Stimulated activated CD8-positive, alpha-beta memory T cell treated with anti-CD3 and anti-CD28 coated beads, Interleukin-7, amount 100 ng/mL, for 48 hours (primary cell): Measurements from ENCODE around the gene CAMSAP1.

ENCODE experiments used
- DNase-seq, 2 donors: peaks; one replicate each; pipeline ENCODE4 v3.0.0-alpha.2; 2020; ENCODE audit warnings: low read depth in 1 of 2; ENCODE audit errors: extremely low read depth in 1 of 2

The CAMSAP1 gene

DNA sequence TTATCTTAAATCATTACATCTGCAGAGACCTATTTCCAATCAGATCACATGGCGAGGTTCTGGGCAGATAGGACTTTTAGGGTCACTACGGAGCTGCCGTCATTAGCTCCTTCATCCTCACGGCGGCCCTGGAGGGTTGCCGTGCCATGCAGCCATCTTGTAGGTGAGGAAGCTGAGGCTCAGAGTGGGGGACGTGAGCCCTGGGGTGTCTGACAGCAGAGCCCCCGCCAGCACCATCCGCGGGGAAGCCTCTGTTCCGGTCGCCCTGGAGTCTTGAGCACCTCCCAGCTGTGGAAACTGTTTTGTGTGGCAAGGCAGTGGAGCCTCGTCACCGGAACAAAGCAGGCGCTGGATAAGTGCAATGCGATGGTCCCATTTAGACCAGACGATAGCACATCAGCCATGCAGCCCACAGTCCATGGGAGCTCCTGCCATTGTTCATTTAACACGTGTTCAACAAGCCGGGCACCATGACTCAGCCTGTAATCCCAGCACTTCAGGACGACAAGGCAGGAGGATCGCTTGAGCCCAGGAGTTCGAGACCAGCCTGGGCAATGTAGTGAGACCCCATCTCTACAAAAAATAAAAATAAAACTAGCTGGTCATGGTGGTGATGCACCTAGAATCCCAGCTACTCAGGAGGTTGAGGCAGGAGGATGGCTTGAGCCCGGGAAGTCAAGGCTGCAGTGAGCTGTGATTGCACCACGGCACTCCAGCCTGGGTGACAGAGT is 143.5 kb downstream of the CAMSAP1 start:
- DNase-seq, result no peak

DNA sequence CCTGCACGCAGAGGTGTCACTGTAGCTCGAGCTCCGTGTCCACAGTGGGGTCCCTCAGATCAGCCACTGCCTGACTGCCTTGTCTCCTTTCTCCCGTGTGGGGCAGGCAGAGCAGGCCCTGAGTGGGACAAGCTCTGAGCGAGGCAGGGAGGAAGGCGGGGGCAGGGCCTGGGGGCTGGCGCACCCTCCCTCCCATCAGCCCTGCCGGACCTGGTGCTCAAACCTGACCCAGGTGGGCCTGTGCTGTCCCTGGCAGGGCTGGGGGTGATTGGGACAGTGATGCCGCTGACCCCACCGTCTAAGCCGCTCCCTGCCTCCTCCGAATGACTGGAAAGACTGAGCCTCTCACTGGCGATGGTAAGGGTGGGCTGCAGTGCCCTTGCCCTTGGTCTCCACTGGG is 144.4 kb downstream of the CAMSAP1 start:
- DNase-seq, result no peak

DNA sequence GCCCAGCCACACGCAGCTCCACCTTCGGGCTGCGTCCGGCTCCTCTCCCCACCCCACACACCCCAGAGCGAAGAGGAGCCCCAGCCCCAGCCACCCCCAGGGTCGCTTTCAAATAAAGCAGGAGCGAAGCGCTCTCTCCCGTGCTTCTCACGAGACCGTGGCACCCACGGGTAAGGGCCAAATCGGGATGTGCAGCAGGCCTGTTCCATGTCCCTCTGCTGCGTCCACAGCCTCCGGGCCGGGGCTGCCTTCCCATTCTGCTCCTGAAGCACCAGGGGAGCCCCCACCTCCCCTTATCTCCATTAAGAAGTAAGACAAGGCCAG is 145.5 kb downstream of the CAMSAP1 start:
- no peak for DNase-seq

DNA sequence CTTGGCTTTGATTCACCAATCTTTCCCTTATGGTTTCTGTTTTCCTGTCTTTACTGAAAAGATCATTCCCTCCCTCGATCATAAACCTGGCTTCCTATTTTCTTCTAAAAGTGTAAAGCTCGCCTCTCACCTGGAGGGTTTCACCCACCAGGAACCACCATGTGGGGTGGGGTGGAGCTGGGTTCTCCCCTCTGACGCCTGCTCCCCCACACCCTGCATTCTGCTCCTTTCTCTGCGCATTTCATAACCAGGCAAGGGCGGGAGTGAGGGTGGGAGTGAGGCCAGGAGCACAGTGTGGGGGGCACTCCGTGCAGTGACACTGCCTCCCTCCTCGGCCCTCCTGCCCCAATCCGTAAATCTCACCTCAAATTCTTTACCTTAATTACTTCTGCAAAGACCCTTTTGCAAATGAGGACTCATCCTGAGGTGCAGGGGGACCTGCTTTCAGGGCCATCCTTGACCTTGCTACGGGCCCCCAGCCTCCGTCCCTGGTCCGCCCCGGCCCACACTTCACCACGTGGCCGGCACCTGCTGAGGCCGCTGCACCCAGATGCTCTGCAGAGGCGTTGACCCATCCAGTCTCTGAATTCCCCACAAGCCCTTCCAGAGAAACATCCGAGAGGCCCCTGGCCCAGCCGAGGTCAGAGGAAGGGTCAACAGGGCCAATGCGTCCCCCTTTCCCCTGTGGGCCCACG is 146.0 kb downstream of the CAMSAP1 start:
- no peak for DNase-seq

DNA sequence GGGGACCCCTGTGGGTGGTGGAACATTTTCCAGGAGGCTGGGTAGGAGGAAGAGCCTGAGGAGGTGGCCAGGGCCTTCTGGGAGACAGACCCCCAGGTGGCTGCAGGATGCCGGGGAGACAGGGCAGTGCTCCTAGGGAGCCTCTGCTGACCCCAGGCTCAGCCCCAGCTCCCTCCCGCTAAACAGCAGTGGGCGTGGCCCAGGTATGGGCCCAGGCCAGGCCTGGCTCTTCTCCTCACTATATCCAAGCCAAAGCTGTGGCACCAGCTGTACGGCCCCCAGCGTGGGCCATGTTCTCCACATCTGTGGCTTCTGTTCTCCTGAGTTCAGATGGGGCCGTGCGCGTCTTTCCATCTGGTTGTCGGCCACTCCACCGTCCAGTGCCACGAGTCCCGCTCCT is 146.9 kb downstream of the CAMSAP1 start:
- no peak for DNase-seq

DNA sequence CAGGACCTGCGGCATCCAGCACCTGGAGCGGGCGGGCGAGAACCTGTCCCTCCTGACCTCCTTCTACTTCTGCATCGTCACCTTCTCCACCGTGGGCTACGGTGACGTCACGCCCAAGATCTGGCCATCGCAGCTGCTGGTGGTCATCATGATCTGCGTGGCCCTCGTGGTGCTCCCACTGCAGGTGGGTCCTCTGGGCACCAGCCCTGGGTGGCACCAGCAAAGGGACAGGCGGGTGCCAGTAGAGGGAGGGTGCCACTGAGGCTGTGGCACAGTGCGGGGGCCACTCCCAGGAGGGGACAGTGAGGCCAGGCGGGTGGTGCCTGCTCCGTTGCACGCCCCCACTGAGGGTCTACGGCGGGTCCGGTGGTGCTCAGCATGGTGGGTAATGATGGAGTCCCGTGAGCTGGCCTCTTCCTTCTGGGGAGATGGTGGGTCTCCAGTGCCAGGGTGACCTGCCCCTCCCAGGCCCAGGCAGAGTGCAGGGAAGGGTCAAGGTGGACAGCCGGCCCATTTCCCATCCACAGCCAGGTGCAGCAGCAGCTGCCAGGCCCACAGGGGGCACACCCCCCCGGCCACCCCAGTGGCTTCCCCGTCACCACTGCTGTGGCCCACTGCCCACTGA is 147.6 kb downstream of the CAMSAP1 start:
- DNase-seq, result no peak

DNA sequence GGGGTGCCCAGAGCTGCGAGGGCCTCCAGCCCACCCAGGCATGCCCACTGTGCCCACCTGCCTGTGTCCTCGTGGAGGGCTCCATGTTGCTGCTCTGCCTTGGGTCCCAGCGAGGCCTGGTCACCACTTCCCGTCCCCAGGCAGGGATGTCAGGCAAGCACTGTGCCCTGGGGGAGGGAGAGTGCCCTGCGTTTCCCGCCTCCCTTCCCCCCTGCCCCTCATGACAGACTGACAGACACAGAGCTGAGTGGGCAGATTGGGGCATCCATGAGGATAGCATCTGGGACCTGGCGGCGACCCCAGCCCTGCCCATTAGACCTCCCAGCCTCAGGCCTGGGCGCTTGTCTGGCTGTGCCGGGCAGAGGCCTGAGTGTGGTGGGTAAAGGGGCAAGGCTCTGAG is 148.5 kb downstream of the CAMSAP1 start:
- DNase-seq, result no peak
